A549 (cell line): ENCODE results near the gene PARD6G.

ENCODE experiments used
- CEBPB ChIP-seq, 2 experiments: fragments of >200 bp in 1 of 2; sonication (Bioruptor Twin) in 1 of 2; formaldehyde crosslinking in 1 of 2; IDR thresholded peaks; 2 replicates each; pipeline ENCODE4 v1.6.1; 2012 to 2016
- CHD2 ChIP-seq: fragments of 150-350 bp; IDR thresholded peaks from 2 replicates; pipeline ENCODE4 v1.6.1; 2014; ENCODE audit warnings: low read length; ENCODE audit not compliant: partially characterized antibody
- CTCF ChIP-seq: fragments of >200 bp; sonication (Bioruptor Twin); formaldehyde crosslinking; IDR thresholded peaks from 3 replicates; pipeline ENCODE4 v1.5.1; 2016
- EHF ChIP-seq: fragments of 250-450 bp; sonication (Bioruptor Pico); IDR thresholded peaks from 2 replicates; pipeline ENCODE4 v1.5.0; 2020; ENCODE audit warnings: mild to moderate bottlenecking
- JUNB ChIP-seq: fragments of >200 bp; sonication (Bioruptor Twin); formaldehyde crosslinking; IDR thresholded peaks from 2 replicates; pipeline ENCODE4 v1.6.1; 2016
- MAX ChIP-seq: IDR thresholded peaks from 2 replicates; pipeline ENCODE4 v1.6.1; 2012
- NR3C1 ChIP-seq: fragments of >200 bp; sonication (Bioruptor Twin); formaldehyde crosslinking; IDR thresholded peaks from 3 replicates; pipeline ENCODE4 v1.6.1; 2017
- PBX3 ChIP-seq: IDR thresholded peaks from 2 replicates; pipeline ENCODE4 v1.6.1; 2012
- POLR2A ChIP-seq: IDR thresholded peaks from 2 replicates; pipeline ENCODE4 v1.6.1; 2012; ENCODE audit warnings: mild to moderate bottlenecking, low read length
- RCOR1 ChIP-seq: fragments of 150-350 bp; IDR thresholded peaks from 2 replicates; pipeline ENCODE4 v1.6.1; 2014; ENCODE audit warnings: antibody characterized with exemption, low read length, low read depth
- SMC3 ChIP-seq: fragments of >200 bp; sonication (Bioruptor Twin); formaldehyde crosslinking; IDR thresholded peaks from 3 replicates; pipeline ENCODE4 v1.6.1; 2018; ENCODE audit warnings: inconsistent platforms
- ZNF302 ChIP-seq: fragments of 250-450 bp; sonication (Bioruptor Pico); IDR thresholded peaks from 2 replicates; pipeline ENCODE4 v1.9.0; 2021; ENCODE audit warnings: inconsistent platforms, mild to moderate bottlenecking, moderate library complexity

GRCh38 chr18:80227472-80227871, 19.8 kb downstream of the PARD6G start:
- TF ChIP-seq CTCF (no peak), POLR2A (no peak), RCOR1 (no peak), MAX (no peak), EHF (CRISPR knock-in tag) (no peak), CEBPB (IDR thresholded peaks at IDR 0.05) (no peak), PBX3 (no peak), SMC3 (no peak), ZNF302 (CRISPR knock-in tag) (no peak), JUNB (no peak), NR3C1 (no peak), CHD2 (no peak)
